GM12878 (cell line): ENCODE results near the gene CFAP92. TPM values are rescaled to one million over a fixed set of nuclear protein-coding genes. Genes with fewer than 3 reads are reported as not detected.

Source experiments
- ATAC-seq: fragments of 200-7000 bp; cut with Tn5 transposase; 3 replicates; pipeline ENCODE4 v1.9.1; 2020; ENCODE audit warnings: mild to moderate bottlenecking, moderate library complexity
- BruUV-seq: library from RNA; stranded (reverse); fragments of 400-500 nt; replicated peaks from 2 replicates; lab custom pipeline; 2021; lab: Mats Ljungman, UMichigan
- CTCF ChIA-PET: fragments of 300-600 bp; sonication (Branson Sonifier 250); formaldehyde crosslinking; extraction: SDS; loops from one replicate; lab custom pipeline; 2021; ENCODE audit warnings: inconsistent platforms; lab: Yijun Ruan, JAX
- POLR2A ChIA-PET: fragments of 350-600 bp; formaldehyde crosslinking; extraction: SDS; loops from one replicate; lab custom pipeline; 2021; ENCODE audit warnings: inconsistent platforms; lab: Charles Lee
- RAD21 ChIA-PET: fragments of 300-600 bp; sonication (Branson Sonifier 250); formaldehyde crosslinking; loops from one replicate; lab custom pipeline; 2023; ENCODE audit warnings: antibody characterized with exemption; ENCODE audit not compliant: unreplicated experiment; lab: Charles Lee
- SMC1A ChIA-PET: fragments of 300-600 bp; sonication (Branson Sonifier 250); formaldehyde crosslinking; loops from one replicate; lab custom pipeline; 2023; ENCODE audit not compliant: unreplicated experiment, uncharacterized antibody; lab: Charles Lee
- DNase-seq: peaks from one replicate; pipeline ENCODE4 v3.0.0-alpha.2; 2011; ENCODE audit warnings: low read depth, low spot score
- FAIRE-seq: peaks from 3 replicates; lab custom pipeline; 2011; peaks lifted over from hg19 to GRCh38; lab: Jason Lieb, UNC
- H2AFZ ChIP-seq: 2 replicates; pipeline ENCODE4 v1.6.0; 2011; ENCODE audit warnings: low read depth, low read length, control low read depth; ENCODE audit not compliant: control insufficient read depth
- H3K27ac ChIP-seq: 2 replicates; pipeline ENCODE4 v1.5.1; 2011; ENCODE audit warnings: control low read depth; ENCODE audit not compliant: control insufficient read depth, insufficient read depth
- H3K27me3 ChIP-seq, 2 experiments: replicated peaks in 1 of 2; 2 replicates each; pipeline versions ENCODE4 v1.6.0 to v1.6.1; 2011; ENCODE audit warnings: low read length in 1 of 2; ENCODE audit not compliant: control insufficient read depth in 2 of 2, insufficient read depth in 2 of 2
- H3K36me3 ChIP-seq, 2 experiments: 2 replicates each; pipeline ENCODE4 v1.5.1; 2011; ENCODE audit warnings: low read length in 1 of 2; ENCODE audit not compliant: control insufficient read depth in 2 of 2, insufficient read depth in 2 of 2
- H3K4me1 ChIP-seq: 2 replicates; pipeline ENCODE4 v1.6.1; 2011; ENCODE audit warnings: mild to moderate bottlenecking, low read length, moderate library complexity, mixed read lengths; ENCODE audit not compliant: control insufficient read depth, insufficient read depth
- H3K4me2 ChIP-seq: 2 replicates; pipeline ENCODE4 v1.6.0; 2011; ENCODE audit warnings: control low read depth; ENCODE audit not compliant: control insufficient read depth, insufficient read depth
- H3K4me3 ChIP-seq: fragments of 200-600 bp; sonication (generic); 2 replicates; pipeline ENCODE4 v1.5.1; 2016
- H3K79me2 ChIP-seq: 2 replicates; pipeline ENCODE4 v1.6.0; 2011; ENCODE audit warnings: low read length; ENCODE audit not compliant: control insufficient read depth, insufficient read depth
- H3K9ac ChIP-seq: 2 replicates; pipeline ENCODE4 v1.8.0; 2011; ENCODE audit warnings: low read length, control low read depth, mixed read lengths; ENCODE audit not compliant: control insufficient read depth, insufficient read depth
- H3K9me3 ChIP-seq: replicated peaks from 3 replicates; pipeline ENCODE4 v1.5.1; 2011; ENCODE audit warnings: mild to moderate bottlenecking, low read length; ENCODE audit not compliant: control insufficient read depth, insufficient read depth
- H4K20me1 ChIP-seq: 2 replicates; pipeline ENCODE4 v1.6.0; 2011; ENCODE audit not compliant: control insufficient read depth, insufficient read depth
- ATF7 ChIP-seq: fragments of 450-650 bp; IDR thresholded peaks from 2 replicates; pipeline ENCODE4 v1.6.1; 2016; ENCODE audit warnings: low read depth, mild to moderate bottlenecking
- CTCF ChIP-seq, 3 experiments: IDR thresholded peaks in 2 of 3; conservative IDR thresholded peaks in 1 of 3; 2 replicates each; pipeline ENCODE4 v1.5.1; 2011; ENCODE audit warnings: low read depth in 3 of 3, low read length in 3 of 3, mild to moderate bottlenecking in 3 of 3, control low read depth in 2 of 3, moderate library complexity in 2 of 3, inconsistent platforms in 1 of 3, mixed read lengths in 1 of 3; ENCODE audit not compliant: control insufficient read depth in 2 of 3, insufficient read depth in 1 of 3; ENCODE audit errors: extremely low read depth in 1 of 3
- DPF2 ChIP-seq: fragments of 450-650 bp; IDR thresholded peaks from 2 replicates; pipeline ENCODE4 v1.6.1; 2017; ENCODE audit warnings: mild to moderate bottlenecking
- EGR1 ChIP-seq, 2 experiments: IDR thresholded peaks; 1 replicate in 1 of 2; 2 replicates in 1 of 2; pipeline ENCODE4 v1.6.1; 2011 to 2012; ENCODE audit warnings: low read depth in 2 of 2, low read length in 2 of 2, borderline replicate concordance in 1 of 2, mild to moderate bottlenecking in 1 of 2, moderate library complexity in 1 of 2
- GATAD2B ChIP-seq: fragments of 450-650 bp; conservative IDR thresholded peaks from 2 replicates; pipeline ENCODE4 v1.6.1; 2017; ENCODE audit warnings: low read depth, mild to moderate bottlenecking, moderate library complexity
- MTA3 ChIP-seq: IDR thresholded peaks from 2 replicates; pipeline ENCODE4 v1.6.1; 2012; ENCODE audit warnings: low read length, inconsistent platforms, borderline replicate concordance
- NR2C2 ChIP-seq: IDR thresholded peaks from 2 replicates; pipeline ENCODE4 v1.6.1; 2011; ENCODE audit warnings: borderline replicate concordance, low read depth; ENCODE audit not compliant: control insufficient read depth, insufficient read length
- PAX5 ChIP-seq: IDR thresholded peaks from 2 replicates; pipeline ENCODE4 v1.6.1; 2011; ENCODE audit warnings: low read depth, low read length, borderline replicate concordance
- POU2F2 ChIP-seq: IDR thresholded peaks from 3 replicates; pipeline ENCODE4 v1.6.1; 2011; ENCODE audit warnings: low read depth, mild to moderate bottlenecking, low read length, borderline replicate concordance
- SMAD5 ChIP-seq: IDR thresholded peaks from 2 replicates; pipeline ENCODE4 v1.6.1; 2016; ENCODE audit warnings: antibody characterized with exemption, low read depth
- STAT3 ChIP-seq: IDR thresholded peaks from 2 replicates; pipeline ENCODE4 v1.6.1; 2011; ENCODE audit warnings: low read depth, low read length, improper control_type of control experiment
- SUZ12 ChIP-seq: fragments of 200-600 bp; sonication (generic); IDR thresholded peaks from one replicate; pipeline ENCODE4 v1.6.1; 2018; ENCODE audit warnings: antibody characterized with exemption, mild to moderate bottlenecking; ENCODE audit not compliant: unreplicated experiment
- TBL1XR1 ChIP-seq: IDR thresholded peaks from 2 replicates; pipeline ENCODE4 v1.6.1; 2012; ENCODE audit warnings: low read depth, low read length, improper control_type of control experiment
- ZNF622 ChIP-seq: fragments of 450-650 bp; IDR thresholded peaks from 2 replicates; pipeline ENCODE4 v1.6.1; 2017; ENCODE audit warnings: mild to moderate bottlenecking, inconsistent platforms
- WGBS: methylation state at CpG from one replicate; pipeline ENCODE4 v1.1.6; 2016; ENCODE audit warnings: low lambda C conversion rate; ENCODE audit not compliant: insufficient replicate concordance, insufficient coverage; ENCODE audit errors: missing lambda C conversion rate; 5-methylcytosine and 5-hydroxymethylcytosine counted together
- in situ Hi-C: fragments of 300-500 bp; cut with MboI; formaldehyde crosslinking; loops from 9 replicates; pipeline ENCODE4 v1.14.3; 2018; ENCODE audit warnings: mixed read lengths
- intact Hi-C: fragments of 100-400 bp; cut with micrococcal nuclease; formaldehyde crosslinking; loops from one replicate; pipeline ENCODE4 v1.14.2; 2022; ENCODE audit not compliant: unreplicated experiment
- polyA plus RNA-seq, 11 experiments: library from polyadenylated mRNA; depleted of rRNA in 4 of 11; unstranded in 6 of 11; stranded (reverse) in 5 of 11; fragments of >200 nt; fragmentation: Nextera tagmentation in 4 of 11; fragmentation: Illumina TruSeq in 1 of 11; extraction: Ambion mirVana in 4 of 11; extraction: Trizol in 1 of 11; gene quantifications; 1 replicate in 1 of 11; 2 replicates in 10 of 11; pipeline versions ENCODE4 v1.2.1 to v1.2.3, GENCODE V29; 2011 to 2016; ENCODE audit warnings: inconsistent platforms in 2 of 11, missing spikeins in 2 of 11, low read depth in 1 of 11
- total RNA-seq, 4 experiments: library from RNA; depleted of rRNA in 3 of 4; stranded (reverse); fragments of >200 nt in 3 of 4; fragmentation: Illumina TruSeq in 1 of 4; extraction: Trizol in 1 of 4; gene quantifications; 2 replicates each; pipeline versions ENCODE4 v1.2.1 to v1.2.3, GENCODE V29; 2013 to 2021
- TF ChIP-seq, protein P1 (sequence below): IDR thresholded peaks from 2 replicates; pipeline ENCODE4 v1.6.1; 2011; ENCODE audit warnings: low read depth, mild to moderate bottlenecking, low read length, moderate library complexity, borderline replicate concordance; ENCODE audit errors: extremely low read depth
- TF ChIP-seq, protein P2 (sequence below): fragments of 450-650 bp; IDR thresholded peaks from 2 replicates; pipeline ENCODE4 v1.6.1; 2016; ENCODE audit warnings: mild to moderate bottlenecking, moderate library complexity, borderline replicate concordance

CFAP92 gene
- total and polyA plus RNA-seq, 10 of the 15 experiments (the other 5 are each of a cell fraction or from before 2014, with no cell fraction given): 0.05 to 0.52 (median 0.14) TPM; not detected in 7

- Histone ChIP-seq H3K4me3 (no peak overlapping the region), H2AFZ (no peak overlapping the region), H3K36me3 (no peaks in the 10 kb centered on the region), H3K79me2 (no peaks in the 10 kb centered on the region), H3K4me2 (no peak overlapping the region), H3K27ac (no peak overlapping the region), H3K9ac (no peak overlapping the region), H4K20me1 (no peaks in the 10 kb centered on the region), H3K4me1 (no peaks in the 10 kb centered on the region), H3K9me3 (no peaks in the 10 kb centered on the region), H3K27me3 (peaks cover 0 to 2% of the 10 kb centered on the region in 2 experiments; a peak in 2 of 4 replicates)
- intact Hi-C loops (no loop called here), in situ Hi-C loops (no loop called here)
- ChIA-PET CTCF (no interaction called here), RAD21 (no interaction called here), POLR2A (interaction anchor here (0.9 kb wide), 1 partner anchor 10 kb away, joined by 3 read pairs; no protein-coding TSS in a partner anchor), SMC1A (interaction anchor here (0.6 kb wide), 1 partner anchor 138 kb away, joined by 3 read pairs; no protein-coding TSS in a partner anchor)
- FAIRE-seq (no peak), DNase-seq (no peak), ATAC-seq (no peak)
- WGBS: 100% methylated on average over 1 of the region's 2 CpGs
- BruUV-seq: no TSS peak
- TF ChIP-seq ATF7: no peak
- TF ChIP-seq ZNF622: no peak
- TF ChIP-seq TBL1XR1: no peak
- no peak for TF ChIP-seq GATAD2B
- TF ChIP-seq, protein P1, sequence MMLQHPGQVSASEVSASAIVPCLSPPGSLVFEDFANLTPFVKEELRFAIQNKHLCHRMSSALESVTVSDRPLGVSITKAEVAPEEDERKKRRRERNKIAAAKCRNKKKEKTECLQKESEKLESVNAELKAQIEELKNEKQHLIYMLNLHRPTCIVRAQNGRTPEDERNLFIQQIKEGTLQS: no peak
- TF ChIP-seq PAX5: no peak
- no peak for TF ChIP-seq DPF2
- no peak for TF ChIP-seq EGR1 (IDR thresholded peaks at IDR 0.05; ENCODE audit: borderline replicate concordance in 1 of 2, low read depth in 2 of 2, low read length in 2 of 2)
- no peak for TF ChIP-seq NR2C2
- no peak for TF ChIP-seq STAT3
- no peak for TF ChIP-seq MTA3
- TF ChIP-seq SUZ12: no peak
- TF ChIP-seq, protein P2, sequence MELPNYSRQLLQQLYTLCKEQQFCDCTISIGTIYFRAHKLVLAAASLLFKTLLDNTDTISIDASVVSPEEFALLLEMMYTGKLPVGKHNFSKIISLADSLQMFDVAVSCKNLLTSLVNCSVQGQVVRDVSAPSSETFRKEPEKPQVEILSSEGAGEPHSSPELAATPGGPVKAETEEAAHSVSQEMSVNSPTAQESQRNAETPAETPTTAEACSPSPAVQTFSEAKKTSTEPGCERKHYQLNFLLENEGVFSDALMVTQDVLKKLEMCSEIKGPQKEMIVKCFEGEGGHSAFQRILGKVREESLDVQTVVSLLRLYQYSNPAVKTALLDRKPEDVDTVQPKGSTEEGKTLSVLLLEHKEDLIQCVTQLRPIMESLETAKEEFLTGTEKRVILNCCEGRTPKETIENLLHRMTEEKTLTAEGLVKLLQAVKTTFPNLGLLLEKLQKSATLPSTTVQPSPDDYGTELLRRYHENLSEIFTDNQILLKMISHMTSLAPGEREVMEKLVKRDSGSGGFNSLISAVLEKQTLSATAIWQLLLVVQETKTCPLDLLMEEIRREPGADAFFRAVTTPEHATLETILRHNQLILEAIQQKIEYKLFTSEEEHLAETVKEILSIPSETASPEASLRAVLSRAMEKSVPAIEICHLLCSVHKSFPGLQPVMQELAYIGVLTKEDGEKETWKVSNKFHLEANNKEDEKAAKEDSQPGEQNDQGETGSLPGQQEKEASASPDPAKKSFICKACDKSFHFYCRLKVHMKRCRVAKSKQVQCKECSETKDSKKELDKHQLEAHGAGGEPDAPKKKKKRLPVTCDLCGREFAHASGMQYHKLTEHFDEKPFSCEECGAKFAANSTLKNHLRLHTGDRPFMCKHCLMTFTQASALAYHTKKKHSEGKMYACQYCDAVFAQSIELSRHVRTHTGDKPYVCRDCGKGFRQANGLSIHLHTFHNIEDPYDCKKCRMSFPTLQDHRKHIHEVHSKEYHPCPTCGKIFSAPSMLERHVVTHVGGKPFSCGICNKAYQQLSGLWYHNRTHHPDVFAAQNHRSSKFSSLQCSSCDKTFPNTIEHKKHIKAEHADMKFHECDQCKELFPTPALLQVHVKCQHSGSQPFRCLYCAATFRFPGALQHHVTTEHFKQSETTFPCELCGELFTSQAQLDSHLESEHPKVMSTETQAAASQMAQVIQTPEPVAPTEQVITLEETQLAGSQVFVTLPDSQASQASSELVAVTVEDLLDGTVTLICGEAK: no peak
- no peak for TF ChIP-seq SMAD5
- TF ChIP-seq POU2F2: no peak
- no peak for TF ChIP-seq CTCF (IDR thresholded peaks at IDR 0.05 in 2 of 3, conservative IDR thresholded peaks at IDR 0.05 in 1 of 3; ENCODE audit: control insufficient read depth in 2 of 3, extremely low read depth in 1 of 3, insufficient read depth in 1 of 3, low read depth in 3 of 3, low read length in 3 of 3)
These were observed 60.0 kb downstream of the CFAP92 start for GRCh38 chr3:128933922-128934253.
